B cell (primary cell): Measurements from ENCODE around the gene TRMO.

Experiments used
- CTCF ChIP-seq: fragments of 200-600 bp; IDR thresholded peaks from one replicate; pipeline ENCODE4 v1.8.0; 2022; ENCODE audit warnings: antibody characterized with exemption, mild to moderate bottlenecking
- EZH2 ChIP-seq: IDR thresholded peaks from 2 replicates; pipeline ENCODE4 v1.6.1; 2012; ENCODE audit warnings: borderline replicate concordance, low read depth, mild to moderate bottlenecking, moderate library complexity, low read length; ENCODE audit not compliant: insufficient read depth, poor library complexity, severe bottlenecking

- TF ChIP-seq CTCF = no peak
- no peak for TF ChIP-seq EZH2
Observed at GRCh38 chr9:97962575-97962974, 40.3 kb upstream of the TRMO start.
